ENCODE results near the gene LINGO1. TPM values are rescaled to one million over a fixed set of nuclear protein-coding genes. Genes with fewer than 3 reads are reported as not detected.

The LINGO1 gene, protein sequence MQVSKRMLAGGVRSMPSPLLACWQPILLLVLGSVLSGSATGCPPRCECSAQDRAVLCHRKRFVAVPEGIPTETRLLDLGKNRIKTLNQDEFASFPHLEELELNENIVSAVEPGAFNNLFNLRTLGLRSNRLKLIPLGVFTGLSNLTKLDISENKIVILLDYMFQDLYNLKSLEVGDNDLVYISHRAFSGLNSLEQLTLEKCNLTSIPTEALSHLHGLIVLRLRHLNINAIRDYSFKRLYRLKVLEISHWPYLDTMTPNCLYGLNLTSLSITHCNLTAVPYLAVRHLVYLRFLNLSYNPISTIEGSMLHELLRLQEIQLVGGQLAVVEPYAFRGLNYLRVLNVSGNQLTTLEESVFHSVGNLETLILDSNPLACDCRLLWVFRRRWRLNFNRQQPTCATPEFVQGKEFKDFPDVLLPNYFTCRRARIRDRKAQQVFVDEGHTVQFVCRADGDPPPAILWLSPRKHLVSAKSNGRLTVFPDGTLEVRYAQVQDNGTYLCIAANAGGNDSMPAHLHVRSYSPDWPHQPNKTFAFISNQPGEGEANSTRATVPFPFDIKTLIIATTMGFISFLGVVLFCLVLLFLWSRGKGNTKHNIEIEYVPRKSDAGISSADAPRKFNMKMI
- total RNA-seq: 5.3 TPM

DNA sequence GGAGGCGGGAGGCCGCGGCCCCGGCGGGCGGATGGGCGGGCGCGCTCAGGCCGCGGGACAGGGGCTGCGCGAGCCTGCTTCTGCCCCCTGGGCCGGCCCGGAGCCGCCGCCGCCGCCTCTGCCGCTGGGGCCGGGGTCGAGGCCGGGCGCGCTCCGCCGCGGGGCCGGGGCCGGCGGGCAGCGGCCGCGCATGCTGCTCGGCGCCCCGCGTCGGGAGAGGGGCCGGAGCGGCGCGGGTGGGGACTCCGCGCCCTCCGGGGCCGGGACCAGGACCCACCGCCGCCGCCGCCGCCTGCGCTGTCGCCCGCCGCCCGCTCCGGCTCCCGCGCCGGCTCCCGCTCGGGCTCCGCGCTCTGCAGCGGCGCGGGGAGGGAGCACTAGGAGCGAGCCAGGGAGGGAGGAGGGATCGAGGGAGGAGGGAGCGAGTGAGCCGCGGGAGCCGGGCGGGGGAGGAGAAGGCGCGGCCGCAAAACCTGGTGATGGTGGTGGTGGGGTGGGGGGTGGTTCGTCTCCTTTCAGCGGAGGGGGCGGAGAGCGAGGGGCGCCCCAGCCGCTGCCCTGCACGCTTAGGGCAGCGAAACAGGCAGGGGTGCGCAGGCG lies at the start of gene LINGO1:
LINGO1 (minus strand) TSS at position 379 of the 600 bp plus-strand sequence. CDS start 597 bp downstream, outside the sequence.
- DNase-seq (ENCODE audit: low spot score) (no peak), ATAC-seq (peak; percentile 11)
- intact Hi-C loops (cut with DNase I): loop anchor here (10.0 kb wide), 1 partner anchor 192 kb away; no protein-coding TSS in a partner anchor

DNA sequence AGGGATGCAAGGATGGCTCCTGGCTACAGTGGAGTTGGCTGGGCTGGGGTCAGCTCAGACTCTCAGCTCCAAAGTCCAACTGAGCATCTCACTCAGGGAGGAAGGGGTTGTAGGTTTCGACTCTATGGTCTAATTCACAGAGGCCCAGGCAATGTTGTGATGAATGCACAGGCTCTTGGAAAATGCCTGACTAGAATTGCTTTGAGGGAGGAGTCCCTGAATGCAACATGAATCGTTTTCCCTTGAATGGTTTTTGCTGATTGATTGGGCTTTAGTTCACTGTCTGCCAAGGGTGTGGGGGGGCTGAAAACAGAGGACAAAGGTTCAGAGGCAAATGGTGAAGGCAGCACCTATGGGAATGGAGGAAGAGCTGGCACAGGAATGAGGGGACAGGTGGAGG lies 48.6 kb upstream of the LINGO1 start:
- ATAC-seq: no peak
- intact Hi-C loops (cut with DNase I): no loop called here

DNA sequence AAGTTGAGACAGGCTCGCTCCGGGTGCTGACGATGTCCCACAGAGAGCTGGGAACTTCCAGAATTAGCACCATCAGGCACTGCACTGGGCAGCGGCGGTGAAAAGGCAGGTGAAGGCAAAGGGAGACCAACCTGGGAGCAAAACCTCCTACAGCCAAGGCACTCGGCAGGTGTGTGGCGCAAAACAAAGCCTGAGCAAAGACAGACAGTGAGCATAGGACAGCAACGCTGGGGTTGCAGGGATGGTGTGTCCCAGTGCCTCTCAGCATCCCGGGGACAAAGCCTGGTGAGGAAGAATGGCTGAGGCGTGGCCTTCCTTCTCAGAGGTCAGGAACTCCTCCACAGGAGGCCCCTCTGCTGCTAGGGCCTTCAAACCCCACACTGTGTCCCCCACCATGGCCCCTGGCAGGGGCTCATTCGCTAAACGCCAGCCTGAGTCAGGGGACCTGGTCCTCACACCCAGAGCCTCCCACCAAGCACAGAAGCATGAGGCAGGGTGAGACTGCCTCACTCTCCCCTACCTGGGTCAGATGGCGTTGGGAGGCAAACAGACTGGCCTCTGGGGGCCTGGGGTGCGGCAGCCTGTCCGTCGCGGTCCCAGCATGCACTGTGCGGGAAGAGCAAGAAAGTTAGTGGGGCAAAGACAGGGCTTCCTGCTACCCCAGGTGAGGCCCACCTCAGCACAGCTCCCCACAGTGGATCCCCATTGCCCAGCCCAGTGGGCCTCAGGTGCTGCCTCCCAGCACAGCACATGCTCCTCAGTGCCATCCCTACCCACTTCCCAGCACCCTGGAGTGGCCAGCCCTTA lies 44.1 kb upstream of the LINGO1 start:
- DNase-seq (ENCODE audit: low spot score): no peak
- no peak for ATAC-seq
- intact Hi-C loops (cut with DNase I): no loop called here

More for the DNA sequence above, 48.6 kb upstream of the LINGO1 start:
- DNase-seq (ENCODE audit: low spot score): no peak

DNA sequence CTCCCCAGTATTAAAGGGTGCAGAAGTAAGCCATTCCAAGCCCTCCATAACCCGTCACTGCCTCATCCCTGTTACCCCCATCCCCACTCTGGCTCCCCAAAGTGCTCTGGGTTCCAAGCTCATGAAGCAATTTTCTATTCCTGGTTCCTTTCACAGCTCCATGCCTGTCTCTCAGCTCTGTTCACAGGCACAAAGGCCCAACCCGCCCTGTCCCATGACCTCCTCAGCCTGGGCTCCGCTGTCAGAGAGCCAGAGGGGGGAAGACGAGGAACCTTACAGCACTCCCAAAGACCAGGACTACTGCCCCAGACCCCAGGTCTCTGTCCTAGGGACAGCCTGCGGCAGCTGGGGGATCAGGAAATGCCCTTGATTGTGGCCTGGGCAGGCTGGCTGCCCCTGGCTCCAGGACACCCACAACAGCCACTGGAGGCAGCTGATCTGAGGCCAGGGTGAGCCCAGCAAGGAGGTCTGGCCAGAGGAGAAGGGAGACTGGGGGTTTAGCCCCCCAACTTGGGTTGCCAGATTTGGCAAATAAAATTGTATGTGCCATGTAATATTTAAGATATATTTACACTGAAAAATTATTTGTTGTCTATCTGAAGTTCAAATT lies 43.2 kb upstream of the LINGO1 start:
- intact Hi-C loops (cut with DNase I): no loop called here
- ATAC-seq (no peak), DNase-seq (ENCODE audit: low spot score) (no peak)

DNA sequence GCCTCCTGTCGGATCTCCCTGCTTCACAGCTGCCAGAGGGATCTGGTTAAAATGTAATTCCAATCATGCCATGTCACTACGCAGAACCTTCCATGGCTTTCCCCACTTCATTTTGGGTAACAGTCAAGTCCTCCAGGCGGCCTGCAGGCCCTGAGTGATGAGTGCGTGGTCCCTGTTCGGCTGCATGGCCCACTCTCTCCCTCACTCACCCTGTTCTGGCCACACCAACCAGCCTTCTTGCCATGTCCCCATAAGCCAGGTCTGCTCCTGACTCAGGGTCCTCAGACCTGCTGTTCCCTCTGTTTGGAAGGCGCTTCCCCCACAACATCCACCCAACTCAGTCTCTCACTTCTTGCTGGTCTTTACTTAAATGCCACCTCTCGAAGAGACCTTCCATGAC lies 41.6 kb upstream of the LINGO1 start:
- ATAC-seq: no peak
- intact Hi-C loops (cut with DNase I): no loop called here
- no peak for DNase-seq (ENCODE audit: low spot score)

DNA sequence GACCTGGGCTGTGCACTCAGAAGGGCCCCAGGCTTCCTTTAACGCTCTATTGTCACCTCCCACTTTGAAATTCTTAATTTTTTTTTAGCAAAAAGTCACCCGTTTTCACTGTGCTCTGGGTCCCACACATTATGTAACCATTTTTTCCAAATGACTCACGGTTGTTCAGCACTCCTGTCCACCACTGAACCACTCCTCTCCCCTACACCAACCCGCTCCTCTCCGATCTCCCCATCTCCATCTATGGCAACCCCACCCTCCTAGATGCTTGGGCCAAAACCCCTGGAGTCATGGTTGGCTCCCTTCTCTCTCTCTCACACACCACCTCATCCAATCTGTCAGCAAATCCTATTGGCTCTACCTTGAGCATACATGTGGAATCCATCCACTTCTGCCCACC lies 41.2 kb upstream of the LINGO1 start:
- ATAC-seq (no peak), DNase-seq (ENCODE audit: low spot score) (no peak)
- intact Hi-C loops (cut with DNase I): no loop called here

DNA sequence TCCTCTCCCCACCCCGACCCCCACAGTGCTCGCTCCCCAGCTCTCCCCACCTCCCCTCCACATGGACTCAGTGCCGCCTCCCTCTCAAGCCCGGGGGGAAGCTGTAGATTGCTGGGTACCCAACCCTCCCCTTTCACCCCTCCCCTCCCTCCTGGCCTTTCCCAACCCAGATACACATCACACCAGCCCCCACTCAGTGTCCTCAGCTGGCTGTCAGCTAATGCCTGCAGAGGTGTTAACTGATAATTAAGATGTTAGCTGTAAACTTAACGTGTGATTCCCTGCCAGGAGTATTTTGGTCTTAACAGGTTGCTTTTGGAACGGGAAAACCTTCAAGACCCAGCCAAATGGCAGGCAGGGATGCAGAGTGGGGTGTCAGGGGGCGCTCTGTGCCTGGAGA lies 39.4 kb upstream of the LINGO1 start:
- intact Hi-C loops (cut with DNase I): no loop called here
- no peak for DNase-seq (ENCODE audit: low spot score)

DNA sequence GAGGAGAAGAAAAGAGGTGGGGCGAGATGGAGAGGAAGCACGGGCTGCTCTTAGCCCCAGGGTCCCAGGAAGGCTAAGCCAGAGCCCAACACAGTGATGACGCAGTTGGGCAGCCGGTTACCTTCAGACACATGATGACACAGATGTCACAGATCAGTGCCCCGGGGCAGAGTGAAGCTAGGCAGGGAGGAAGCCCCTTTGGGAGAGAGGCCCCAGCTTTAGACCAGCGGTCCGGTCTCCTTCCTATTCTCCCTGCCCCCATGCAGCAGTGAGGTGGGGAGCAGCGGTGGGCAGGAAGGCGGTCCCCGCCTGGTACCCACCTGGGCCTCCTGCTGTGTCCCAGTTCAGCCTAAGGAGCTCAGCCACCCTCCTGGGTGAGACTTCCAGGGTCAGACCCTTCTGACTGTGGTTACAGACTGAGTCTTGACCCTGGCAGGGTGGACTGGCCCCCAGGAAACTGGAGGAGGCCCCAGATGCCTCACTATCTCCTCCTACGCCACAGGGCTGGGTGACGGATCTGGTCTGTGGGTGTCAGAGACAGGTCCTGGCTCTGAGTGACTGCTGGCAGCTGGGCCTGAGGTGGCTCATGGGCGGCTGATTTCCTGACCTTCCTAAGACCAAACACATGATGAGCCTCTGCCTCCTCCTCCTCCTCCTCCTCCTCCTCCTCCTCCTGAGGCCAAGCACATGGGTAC lies 38.8 kb upstream of the LINGO1 start:
- DNase-seq (ENCODE audit: low spot score): no peak
- intact Hi-C loops (cut with DNase I): no loop called here
- ATAC-seq: no peak

More for the DNA sequence above, 39.4 kb upstream of the LINGO1 start:
- no peak for ATAC-seq

DNA sequence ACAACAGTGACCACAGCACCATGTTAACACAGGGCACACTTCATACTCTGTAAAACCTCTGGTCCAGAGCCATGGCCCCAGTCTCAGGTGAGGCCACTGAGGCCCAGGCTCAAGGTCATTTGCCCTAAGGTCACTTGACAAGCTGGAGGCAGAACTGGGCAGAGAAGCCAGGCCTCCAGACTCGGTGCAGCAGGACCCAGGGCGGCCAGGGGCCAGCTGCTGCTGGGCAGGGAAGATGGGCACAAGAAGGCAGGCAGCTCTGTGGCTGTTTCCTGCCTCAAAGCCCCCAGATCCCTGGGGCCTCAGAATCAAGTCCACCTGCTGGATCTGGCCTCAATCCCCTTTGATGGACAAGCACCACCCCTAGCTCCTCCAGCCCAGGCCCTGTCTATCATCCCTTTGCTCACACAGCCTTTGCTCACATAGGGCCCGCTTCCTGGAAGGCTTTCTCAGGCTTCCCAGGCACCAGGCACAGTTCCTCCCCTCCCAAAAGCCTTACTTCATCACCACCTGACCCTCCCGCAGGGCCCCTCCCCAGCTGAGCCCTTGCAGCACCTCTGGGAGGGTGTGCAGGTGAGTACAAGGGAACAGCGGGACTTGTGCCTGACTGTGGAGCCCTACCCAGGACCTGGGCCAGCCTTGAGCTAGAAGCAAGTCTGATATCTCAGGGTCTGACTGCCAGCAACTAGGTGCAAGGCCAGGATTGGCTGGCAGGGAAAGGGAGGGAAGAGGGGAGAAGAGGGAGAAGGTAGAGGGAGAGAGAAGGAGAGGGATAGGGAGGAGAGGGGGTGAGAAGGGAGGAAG lies 38.0 kb upstream of the LINGO1 start:
- DNase-seq (ENCODE audit: low spot score) (no peak), ATAC-seq (no peak)
- intact Hi-C loops (cut with DNase I): no loop called here

DNA sequence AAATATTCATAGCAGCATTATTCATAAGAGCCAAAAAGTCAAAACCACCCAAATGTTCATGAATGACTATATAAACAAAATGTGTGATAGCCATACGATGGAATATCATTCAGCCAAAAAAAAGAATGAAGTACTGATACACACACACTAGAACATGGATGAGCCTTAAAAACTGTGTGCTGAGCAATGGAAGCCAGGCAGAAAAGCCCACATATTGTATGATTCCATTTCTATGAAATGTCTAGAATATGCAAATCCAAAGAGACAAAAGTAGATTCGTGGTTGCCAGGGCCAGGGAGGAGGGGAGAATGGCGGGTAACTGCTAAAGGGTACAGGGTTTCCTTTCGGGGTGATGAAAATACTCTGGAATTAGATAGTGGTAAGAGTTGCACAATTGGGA lies 37.2 kb upstream of the LINGO1 start:
- intact Hi-C loops (cut with DNase I): no loop called here
- DNase-seq (ENCODE audit: low spot score): no peak
- no peak for ATAC-seq

DNA sequence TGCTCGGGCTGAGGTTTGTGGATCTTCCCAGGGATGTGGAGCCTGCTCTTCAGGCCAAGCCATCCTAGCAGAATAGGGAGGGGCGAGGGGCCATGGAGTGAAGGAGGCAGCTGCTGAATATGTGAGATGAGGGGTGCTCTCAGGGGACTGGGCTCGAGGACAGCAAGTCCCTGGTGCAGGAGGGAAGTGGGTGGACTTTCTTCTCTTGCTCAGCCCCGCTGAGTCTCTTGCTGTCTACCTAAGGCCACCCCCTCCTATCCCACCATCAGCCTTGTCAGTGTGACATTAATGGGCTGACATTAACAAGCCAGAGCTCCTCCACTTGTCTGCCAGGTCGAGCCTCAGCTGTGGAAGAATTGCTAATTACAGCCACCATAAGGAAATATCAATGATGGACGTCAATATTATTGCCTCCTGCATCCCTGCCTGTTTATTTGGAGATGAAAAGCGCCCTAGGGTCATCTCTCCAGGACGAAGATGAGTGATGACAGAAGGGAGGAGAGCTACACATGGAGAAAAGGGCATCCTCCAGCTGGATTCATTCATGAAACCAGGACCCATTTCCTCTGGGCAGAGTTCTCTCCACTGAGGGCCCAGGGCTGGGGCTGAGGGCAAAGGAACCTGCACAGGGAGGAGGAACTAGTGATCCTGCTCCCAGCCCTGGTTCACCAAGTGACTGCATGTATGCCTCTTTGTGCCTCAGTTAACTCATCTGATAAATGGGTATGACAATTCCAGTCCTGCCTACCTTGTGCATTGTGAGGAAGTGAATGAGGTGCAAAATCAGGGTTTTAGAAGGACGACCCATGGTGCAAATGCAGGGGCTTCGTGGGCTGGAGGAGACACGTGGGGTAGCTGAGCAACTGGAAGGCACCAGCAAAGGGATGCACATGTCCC lies 34.9 kb upstream of the LINGO1 start:
- ATAC-seq: no peak
- DNase-seq (ENCODE audit: low spot score): no peak
- intact Hi-C loops (cut with DNase I): no loop called here

DNA sequence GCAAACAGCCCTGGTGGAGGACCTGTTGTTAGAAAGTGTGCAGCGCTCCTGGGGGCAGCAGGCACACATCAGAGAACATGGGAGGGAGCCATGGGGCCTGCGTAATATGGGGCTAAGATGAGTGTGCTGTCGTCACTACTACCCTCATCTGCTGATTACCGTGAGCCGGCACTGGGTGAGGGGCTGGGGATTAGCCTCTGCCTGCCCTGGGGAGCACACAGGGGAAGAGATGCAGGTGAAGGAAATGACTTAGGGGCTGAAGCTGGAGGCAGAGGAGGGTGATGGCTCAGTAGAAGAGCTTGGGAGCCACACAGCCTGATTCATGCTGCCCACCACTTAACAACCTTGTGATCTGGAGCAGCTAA lies 33.6 kb upstream of the LINGO1 start:
- intact Hi-C loops (cut with DNase I): no loop called here
- no peak for DNase-seq (ENCODE audit: low spot score)
- ATAC-seq: no peak

DNA sequence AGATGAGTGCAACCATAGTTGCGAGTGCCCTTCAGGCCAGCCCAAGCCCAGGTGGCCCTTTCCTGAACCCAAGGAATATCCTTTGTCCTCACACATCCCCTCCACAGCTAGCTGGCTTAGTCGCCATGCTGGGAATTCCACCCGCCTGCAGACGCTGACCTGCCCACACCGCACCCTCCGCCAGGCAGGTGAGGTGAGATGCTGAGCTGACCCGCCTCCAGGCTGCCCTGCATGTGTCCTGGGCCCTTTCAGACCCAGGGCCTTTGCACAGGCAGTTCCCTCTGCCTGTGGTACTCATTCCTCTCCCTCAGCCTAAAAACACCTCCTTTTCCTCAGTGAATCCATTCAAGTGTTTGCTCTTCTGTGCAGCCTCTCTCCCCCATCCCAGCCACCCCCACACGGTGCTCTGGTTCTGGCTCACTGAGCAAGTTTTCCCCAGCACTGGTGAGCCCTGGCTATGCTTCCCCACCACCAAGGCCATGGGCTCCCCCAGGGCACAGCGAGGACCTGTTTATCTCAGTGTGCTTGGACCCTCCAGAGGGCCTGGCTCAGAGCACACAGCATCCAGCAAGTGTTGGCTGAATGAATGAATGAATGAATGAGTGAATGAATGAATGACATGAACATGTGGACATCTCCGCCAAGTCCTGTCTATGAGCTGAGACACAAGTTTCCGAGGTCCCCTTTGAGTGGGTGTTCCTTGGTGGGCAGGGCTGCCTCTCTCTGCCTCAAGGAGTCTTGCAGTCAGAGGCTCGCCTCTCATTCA lies 33.0 kb upstream of the LINGO1 start:
- DNase-seq (ENCODE audit: low spot score) (no peak), ATAC-seq (no peak)
- intact Hi-C loops (cut with DNase I): no loop called here

DNA sequence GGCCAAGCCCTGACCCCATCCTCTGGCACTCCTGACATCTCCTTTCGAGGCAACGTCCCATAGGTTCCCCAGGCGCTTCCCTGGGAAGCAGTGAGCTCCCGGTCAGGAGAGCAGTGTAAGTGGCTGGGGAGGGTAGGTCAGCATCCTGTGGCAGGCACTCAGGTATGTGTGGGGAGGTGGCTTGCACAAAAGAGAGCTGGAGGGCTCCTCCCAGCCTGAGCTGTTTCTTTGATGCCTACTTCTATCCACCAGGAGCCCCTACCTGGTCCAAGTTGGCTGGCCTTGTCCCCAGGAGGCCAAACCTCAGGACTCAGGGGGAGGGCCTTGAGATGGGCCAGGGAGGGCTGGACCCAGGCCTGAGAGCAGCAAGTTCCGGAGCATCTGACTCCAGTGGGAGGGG lies 31.7 kb upstream of the LINGO1 start:
- ATAC-seq: no peak
- intact Hi-C loops (cut with DNase I): no loop called here
- DNase-seq (ENCODE audit: low spot score): no peak

DNA sequence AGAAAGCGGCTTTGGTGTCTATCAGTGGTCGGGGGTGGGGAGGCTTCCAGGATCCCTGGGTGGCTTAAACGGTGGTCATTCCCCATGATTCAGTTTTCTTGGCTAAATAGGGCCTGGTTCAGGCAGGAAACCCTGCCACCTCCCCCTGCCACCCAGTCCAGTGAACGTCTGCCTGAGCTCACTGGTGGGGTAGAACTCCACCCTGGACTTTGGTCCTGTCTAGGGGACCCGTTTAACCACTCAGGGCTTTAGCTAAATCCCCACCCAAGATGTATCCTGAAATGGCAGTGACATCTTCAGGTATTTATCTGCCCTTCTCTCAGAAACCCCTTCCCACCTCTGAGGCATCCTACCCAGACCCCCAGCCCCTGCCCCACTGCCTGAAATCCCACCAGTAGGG lies 30.5 kb upstream of the LINGO1 start:
- intact Hi-C loops (cut with DNase I): no loop called here
- DNase-seq (ENCODE audit: low spot score) (no peak), ATAC-seq (no peak)

Measured in sciatic nerve (tissue), 2 donors.